Ascending aorta (tissue), 2 donors: Measurements from ENCODE around the gene PPP1R37. TPM values are rescaled to one million over a fixed set of nuclear protein-coding genes. Genes with fewer than 3 reads are reported as not detected.

Experiments used
- DNase-seq, 2 donors: peaks; one replicate each; pipeline ENCODE4 v3.0.0-alpha.2; 2019; ENCODE audit warnings: low spot score in 2 of 2
- H3K27ac ChIP-seq, 2 donors: fragments of 200-600 bp; sonication (generic); one replicate each; pipeline ENCODE4 v1.5.1; 2016 to 2017; ENCODE audit warnings: mild to moderate bottlenecking in 1 of 2
- H3K27me3 ChIP-seq: fragments of 200-600 bp; sonication (generic); one replicate; pipeline ENCODE4 v1.5.1; 2017
- H3K36me3 ChIP-seq, 2 donors: fragments of 200-600 bp; sonication (generic); one replicate each; pipeline ENCODE4 v1.5.1; 2016
- H3K4me1 ChIP-seq, 2 donors: fragments of 200-600 bp; sonication (generic); one replicate each; pipeline ENCODE4 v1.5.1; 2016 to 2017; ENCODE audit warnings: mild to moderate bottlenecking in 1 of 2
- H3K4me3 ChIP-seq, 2 donors: fragments of 200-600 bp; sonication (generic); one replicate each; pipeline ENCODE4 v1.5.1; 2016 to 2017; ENCODE audit warnings: mild to moderate bottlenecking in 1 of 2
- H3K9me3 ChIP-seq, 2 donors: fragments of 200-600 bp; sonication (generic); one replicate each; pipeline ENCODE4 v1.5.1; 2016
- intact Hi-C: fragments of 100-400 bp; cut with DNase I; formaldehyde crosslinking; loops from one replicate; pipeline ENCODE4 v1.15.1; 2023
- total RNA-seq: library from RNA; depleted of rRNA; stranded (reverse); fragments of >200 nt; gene quantifications from one replicate; pipeline ENCODE4 v1.1.0, GENCODE V29; 2016
- TF ChIP-seq, protein P1 (sequence below), 3 experiments: fragments of 200-600 bp in 2 of 3; fragments of 450-650 bp in 1 of 3; sonication (generic) in 2 of 3; IDR thresholded peaks; one replicate each; pipeline ENCODE4 v1.5.1; 2016 to 2019; ENCODE audit warnings: antibody characterized with exemption in 3 of 3, mild to moderate bottlenecking in 1 of 3, moderate library complexity in 1 of 3

PPP1R37 gene
- total RNA-seq, 1 donor from 2014 or later, result 17.6 TPM

DNA sequence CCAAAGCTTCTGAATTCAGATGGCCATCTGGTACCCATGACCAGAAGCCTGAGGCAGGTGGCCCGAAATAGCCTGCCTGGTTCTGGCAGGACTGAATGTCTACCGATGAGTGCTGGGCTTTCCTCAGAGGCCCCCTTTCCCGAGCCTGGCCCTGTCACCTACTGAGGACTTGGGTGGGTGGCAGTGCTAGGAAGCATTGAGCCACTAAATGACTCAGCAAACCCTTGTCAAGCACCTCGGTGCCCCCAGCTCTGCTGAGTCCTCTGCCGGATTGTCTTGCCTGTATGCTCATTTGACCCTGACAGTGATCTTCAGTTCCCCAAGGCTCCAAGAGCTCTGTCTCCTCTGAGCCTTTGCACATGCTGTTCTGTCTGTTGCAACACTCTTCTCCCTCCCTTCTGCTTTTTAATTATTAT, 17.9 kb downstream of the PPP1R37 start:
- intact Hi-C loops, result no loop called here

DNA sequence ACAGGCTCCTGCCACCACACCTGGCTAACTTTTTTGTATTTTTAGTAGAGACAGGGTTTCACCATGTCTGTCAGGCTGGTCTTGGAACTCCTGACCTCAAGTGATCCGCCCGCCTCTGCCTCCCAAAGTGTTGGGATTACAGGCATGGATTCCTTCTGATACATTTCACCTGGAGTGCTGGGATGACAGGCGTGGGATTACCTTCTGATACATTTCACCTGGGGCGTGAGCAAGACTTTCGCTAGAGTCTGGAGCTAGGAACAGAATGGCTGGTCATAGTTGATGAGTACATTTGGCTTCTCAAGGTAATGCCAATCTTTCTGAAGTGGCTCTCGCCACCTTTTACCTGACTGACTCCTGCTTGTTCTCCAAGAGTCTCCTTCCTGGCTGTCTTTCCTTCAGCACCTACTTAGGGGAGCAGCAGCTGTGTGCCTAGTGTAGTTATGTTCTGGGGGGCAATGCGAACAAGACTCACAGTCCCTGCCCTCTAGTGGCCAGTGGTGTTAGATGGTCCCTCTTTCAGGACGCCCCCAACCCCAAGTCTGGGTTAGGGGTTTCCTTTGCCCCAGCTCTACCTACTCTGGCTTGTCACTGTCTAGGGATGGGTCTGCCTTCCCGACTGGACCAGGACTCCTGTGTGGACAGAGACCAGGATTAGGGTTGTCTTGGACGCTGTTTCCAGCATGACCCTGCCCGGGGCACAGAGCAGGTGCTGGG, 19.3 kb downstream of the PPP1R37 start:
- H3K36me3 ChIP-seq, result no peaks in the 10 kb centered on the region
- H3K4me1 ChIP-seq, result no peaks in the 10 kb centered on the region
- H3K27ac ChIP-seq, result no peak overlapping the region
- no peak overlapping the region for H3K4me3 ChIP-seq
- no peaks in the 10 kb centered on the region for H3K9me3 ChIP-seq
- no peaks in the 10 kb centered on the region for H3K27me3 ChIP-seq
- TF ChIP-seq, protein P1, sequence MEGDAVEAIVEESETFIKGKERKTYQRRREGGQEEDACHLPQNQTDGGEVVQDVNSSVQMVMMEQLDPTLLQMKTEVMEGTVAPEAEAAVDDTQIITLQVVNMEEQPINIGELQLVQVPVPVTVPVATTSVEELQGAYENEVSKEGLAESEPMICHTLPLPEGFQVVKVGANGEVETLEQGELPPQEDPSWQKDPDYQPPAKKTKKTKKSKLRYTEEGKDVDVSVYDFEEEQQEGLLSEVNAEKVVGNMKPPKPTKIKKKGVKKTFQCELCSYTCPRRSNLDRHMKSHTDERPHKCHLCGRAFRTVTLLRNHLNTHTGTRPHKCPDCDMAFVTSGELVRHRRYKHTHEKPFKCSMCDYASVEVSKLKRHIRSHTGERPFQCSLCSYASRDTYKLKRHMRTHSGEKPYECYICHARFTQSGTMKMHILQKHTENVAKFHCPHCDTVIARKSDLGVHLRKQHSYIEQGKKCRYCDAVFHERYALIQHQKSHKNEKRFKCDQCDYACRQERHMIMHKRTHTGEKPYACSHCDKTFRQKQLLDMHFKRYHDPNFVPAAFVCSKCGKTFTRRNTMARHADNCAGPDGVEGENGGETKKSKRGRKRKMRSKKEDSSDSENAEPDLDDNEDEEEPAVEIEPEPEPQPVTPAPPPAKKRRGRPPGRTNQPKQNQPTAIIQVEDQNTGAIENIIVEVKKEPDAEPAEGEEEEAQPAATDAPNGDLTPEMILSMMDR (IDR thresholded peaks at IDR 0.05), result no peak
- intact Hi-C loops, result no loop called here
- DNase-seq, result no peak

More for the DNA sequence above, 17.9 kb downstream of the PPP1R37 start:
- Histone ChIP-seq H3K9me3 (no peaks in the 10 kb centered on the region), H3K27me3 (no peaks in the 10 kb centered on the region), H3K4me1 (no peaks in the 10 kb centered on the region), H3K36me3 (no peaks in the 10 kb centered on the region), H3K4me3 (no peak overlapping the region), H3K27ac (no peak overlapping the region)
- DNase-seq, result no peak
- TF ChIP-seq, protein P1 (IDR thresholded peaks at IDR 0.05), result no peak

DNA sequence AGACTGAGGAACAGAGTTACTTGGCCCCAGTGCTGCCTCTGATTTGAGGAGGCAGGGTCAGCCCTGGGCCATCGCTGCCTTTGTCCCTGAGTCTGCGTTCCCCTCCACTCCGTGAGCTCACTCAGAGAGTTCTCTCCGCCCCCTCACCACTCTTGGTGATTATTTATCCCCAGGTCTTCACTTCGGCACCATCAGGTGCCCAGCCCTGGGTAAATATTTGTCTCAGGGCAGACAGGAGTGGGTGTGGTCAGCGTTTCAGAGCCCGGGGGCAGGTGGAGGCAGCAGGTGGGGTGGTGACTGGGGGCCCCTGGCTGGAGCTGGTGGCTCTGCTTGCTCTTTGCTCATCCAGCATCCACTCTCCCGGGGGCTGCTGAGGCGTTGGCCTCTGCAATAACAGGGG, 20.6 kb downstream of the PPP1R37 start:
- H3K27ac ChIP-seq, result no peak overlapping the region
- H3K4me3 ChIP-seq, result no peak overlapping the region
- intact Hi-C loops, result no loop called here
- no peaks in the 10 kb centered on the region for H3K36me3 ChIP-seq
- no peaks in the 10 kb centered on the region for H3K27me3 ChIP-seq
- no peak for DNase-seq
- no peaks in the 10 kb centered on the region for H3K4me1 ChIP-seq
- H3K9me3 ChIP-seq, result no peaks in the 10 kb centered on the region
- TF ChIP-seq, protein P1 (IDR thresholded peaks at IDR 0.05), result no peak

DNA sequence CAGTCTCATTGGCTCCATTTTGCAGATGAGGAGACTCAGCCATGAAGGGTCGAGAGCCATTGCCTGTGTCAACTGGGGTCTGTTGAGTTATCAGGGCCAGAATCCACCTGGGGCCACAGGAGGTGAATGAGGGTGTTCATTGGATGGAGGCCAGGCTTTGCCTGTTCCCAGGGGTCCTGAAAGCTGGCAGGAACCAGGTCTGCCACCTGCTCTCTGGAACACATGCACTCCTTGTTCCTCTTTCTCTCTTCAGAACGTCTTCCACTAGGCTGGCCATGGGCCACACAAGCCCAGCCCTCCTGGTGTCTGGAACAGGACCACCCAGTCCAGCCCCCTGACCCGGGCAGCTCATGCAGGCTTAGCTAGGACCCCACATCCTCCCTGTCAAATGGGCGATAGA, 21.1 kb downstream of the PPP1R37 start:
- H3K4me1 ChIP-seq, result no peaks in the 10 kb centered on the region
- H3K27ac ChIP-seq, result no peak overlapping the region
- TF ChIP-seq, protein P1 (IDR thresholded peaks at IDR 0.05), result no peak
- intact Hi-C loops, result no loop called here
- no peak for DNase-seq
- H3K4me3 ChIP-seq, result no peak overlapping the region
- no peaks in the 10 kb centered on the region for H3K9me3 ChIP-seq
- H3K27me3 ChIP-seq, result no peaks in the 10 kb centered on the region
- H3K36me3 ChIP-seq, result no peaks in the 10 kb centered on the region

DNA sequence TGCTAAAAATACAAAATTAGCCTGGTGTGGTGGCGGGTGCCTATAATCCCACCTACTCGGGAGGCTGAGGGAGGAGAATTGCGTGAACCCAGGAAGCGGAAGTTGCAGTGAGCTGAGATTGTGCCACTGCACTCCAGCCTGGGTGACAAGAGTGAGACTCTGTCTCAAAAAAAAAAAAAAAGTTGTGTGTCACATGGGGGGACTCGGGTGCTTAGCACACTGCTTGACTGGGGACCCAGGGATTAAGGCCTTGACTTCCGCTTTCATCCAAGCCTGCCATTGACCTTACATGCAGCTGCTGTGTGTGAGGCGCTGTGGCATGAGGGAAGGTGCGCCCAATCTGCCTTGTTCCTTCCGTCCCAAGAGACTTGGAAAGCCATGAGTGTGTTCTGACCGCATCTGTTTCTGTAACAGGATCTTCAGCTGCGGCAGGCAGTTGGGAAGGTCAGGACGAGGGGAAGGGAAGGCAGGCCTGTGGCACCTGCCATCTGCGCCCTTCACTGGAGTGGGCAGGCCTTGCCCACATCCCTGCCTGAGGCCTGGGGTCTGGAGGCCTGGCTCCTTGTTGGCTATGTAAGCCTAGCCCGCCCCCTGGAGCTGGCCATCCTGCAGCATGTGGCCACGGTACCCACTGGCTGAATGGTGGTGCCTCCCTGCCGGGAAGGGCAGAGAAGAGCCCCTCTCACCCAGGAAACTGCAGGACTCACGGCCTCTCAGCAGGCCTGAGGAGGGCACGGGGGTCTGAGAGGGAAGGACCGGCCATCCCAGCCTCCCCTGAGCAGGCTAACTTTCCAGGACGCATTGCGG, 23.0 kb downstream of the PPP1R37 start:
- Histone ChIP-seq H3K27me3 (no peaks in the 10 kb centered on the region), H3K27ac (no peak overlapping the region), H3K4me3 (no peak overlapping the region), H3K36me3 (no peaks in the 10 kb centered on the region), H3K9me3 (no peaks in the 10 kb centered on the region), H3K4me1 (no peaks in the 10 kb centered on the region)
- TF ChIP-seq, protein P1 (IDR thresholded peaks at IDR 0.05), result no peak
- intact Hi-C loops, result no loop called here
- no peak for DNase-seq
